ENCODE measurements around the gene DLG2.
A peak's percentile ranks its signal among the peaks of the same experiment; 100 is the strongest.

DLG2 gene

DNA sequence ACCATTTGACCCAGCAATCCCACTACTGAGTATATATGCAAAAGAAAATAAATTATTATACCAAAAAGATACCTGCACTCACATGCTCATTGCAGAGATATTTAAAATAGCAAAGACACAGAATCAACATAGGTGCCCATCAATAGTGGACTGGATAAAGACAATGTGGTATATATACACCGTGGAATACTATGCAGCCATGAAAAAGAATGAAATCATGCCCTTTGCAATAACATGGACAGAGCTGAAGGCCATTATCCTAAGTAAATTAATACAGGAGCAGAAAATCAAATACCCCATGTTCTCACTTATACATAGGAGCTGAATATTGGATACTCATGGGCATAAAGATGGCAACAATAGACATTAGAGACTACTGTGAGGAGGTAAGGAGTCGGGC, 68.7 kb downstream of the DLG2 start:
- Mint-ChIP-seq H3K27ac (no peak overlapping the region), H3K36me3 (no peaks in the 10 kb centered on the region), H3K9me3 (peaks cover 0 to 3% of the 10 kb centered on the region in 2 donors), H3K4me1 (no peaks in the 10 kb centered on the region), H3K4me3 (no peak overlapping the region), H3K27me3 (no peaks in the 10 kb centered on the region)
- DNase-seq (no peak), ATAC-seq (replicated peaks) (no peak)

GRCh38 chr11:85551881-85552280, 75.3 kb downstream of the DLG2 start:
- Mint-ChIP-seq H3K27me3 (peaks cover 6% of the 10 kb centered on the region in 2 donors), H3K27ac (no peak overlapping the region), H3K36me3 (peaks cover 0 to 4% of the 10 kb centered on the region in 2 donors), H3K4me3 (no peak overlapping the region), H3K4me1 (no peaks in the 10 kb centered on the region), H3K9me3 (peaks cover 6 to 7% of the 10 kb centered on the region in 2 donors)
- DNase-seq (no peak), ATAC-seq (replicated peaks) (no peak)

GRCh38 chr11:85541683-85542082, 85.5 kb downstream of the DLG2 start:
- no peaks in the 10 kb centered on the region for H3K27me3 Mint-ChIP-seq
- no peak overlapping the region for H3K27ac Mint-ChIP-seq
- no peak overlapping the region for H3K4me3 Mint-ChIP-seq
- H3K9me3 Mint-ChIP-seq = peaks cover 8 to 9% of the 10 kb centered on the region in 2 donors
- ATAC-seq (replicated peaks) (no peak), DNase-seq (no peak)
- H3K4me1 Mint-ChIP-seq = no peaks in the 10 kb centered on the region
- no peaks in the 10 kb centered on the region for H3K36me3 Mint-ChIP-seq

GRCh38 chr11:85540635-85541205, 86.4 kb downstream of the DLG2 start:
- no peak for ATAC-seq (replicated peaks)
- no peaks in the 10 kb centered on the region for H3K4me1 Mint-ChIP-seq
- H3K4me3 Mint-ChIP-seq = no peak overlapping the region
- H3K36me3 Mint-ChIP-seq = no peaks in the 10 kb centered on the region
- no peak overlapping the region for H3K27ac Mint-ChIP-seq
- H3K9me3 Mint-ChIP-seq = peaks cover 3 to 7% of the 10 kb centered on the region in 2 donors
- no peak for DNase-seq
- H3K27me3 Mint-ChIP-seq = no peaks in the 10 kb centered on the region

DNA sequence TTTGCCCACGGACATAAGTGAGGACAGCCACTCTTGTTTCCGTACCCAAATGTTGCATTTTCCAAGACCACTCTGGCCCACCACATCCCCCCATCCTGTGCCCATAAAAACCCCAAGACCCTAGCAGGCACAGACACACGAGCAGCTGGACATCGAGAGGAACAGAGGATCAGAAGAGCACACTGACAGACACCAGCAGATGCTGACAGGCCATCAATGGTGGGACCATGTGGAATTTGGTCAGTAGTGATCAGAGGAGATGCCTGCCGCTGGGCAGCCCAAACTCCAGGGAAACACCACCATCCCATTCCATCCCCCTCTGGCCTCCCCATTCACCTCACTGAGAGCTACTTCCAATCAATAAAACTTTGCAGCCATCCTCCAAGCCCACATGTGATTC, 87.0 kb downstream of the DLG2 start:
- DNase-seq (no peak), ATAC-seq (replicated peaks) (no peak)
- Mint-ChIP-seq H3K36me3 (no peaks in the 10 kb centered on the region), H3K9me3 (peaks cover 3 to 6% of the 10 kb centered on the region in 2 donors), H3K27ac (no peak overlapping the region), H3K27me3 (no peaks in the 10 kb centered on the region), H3K4me1 (no peaks in the 10 kb centered on the region), H3K4me3 (no peak overlapping the region)

DNA sequence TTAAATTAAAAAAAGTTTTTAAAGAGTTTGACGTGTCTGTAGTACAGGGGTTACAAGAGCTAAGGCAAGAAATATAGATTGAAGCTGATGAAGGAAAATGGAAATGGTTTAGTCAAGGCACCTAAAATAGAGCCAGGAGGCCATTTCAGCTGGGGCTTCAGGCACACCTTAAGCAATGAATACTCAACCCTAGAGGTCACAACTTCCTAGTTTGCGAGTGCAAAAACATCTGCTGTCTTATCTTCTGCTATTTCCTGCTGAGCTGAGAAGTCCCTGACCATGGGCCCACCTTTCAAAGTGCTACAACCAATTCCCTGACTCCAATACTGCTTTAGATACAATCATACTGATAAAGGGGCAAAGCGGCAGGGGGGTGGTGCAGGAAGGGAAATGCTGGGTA, 87.4 kb downstream of the DLG2 start:
- Mint-ChIP-seq H3K36me3 (peaks cover 0 to 4% of the 10 kb centered on the region in 2 donors), H3K27ac (no peak overlapping the region), H3K27me3 (no peaks in the 10 kb centered on the region), H3K4me1 (no peaks in the 10 kb centered on the region), H3K9me3 (peaks cover 7% of the 10 kb centered on the region in 2 donors), H3K4me3 (no peak overlapping the region)
- ATAC-seq (replicated peaks) = no peak
- no peak for DNase-seq

DNA sequence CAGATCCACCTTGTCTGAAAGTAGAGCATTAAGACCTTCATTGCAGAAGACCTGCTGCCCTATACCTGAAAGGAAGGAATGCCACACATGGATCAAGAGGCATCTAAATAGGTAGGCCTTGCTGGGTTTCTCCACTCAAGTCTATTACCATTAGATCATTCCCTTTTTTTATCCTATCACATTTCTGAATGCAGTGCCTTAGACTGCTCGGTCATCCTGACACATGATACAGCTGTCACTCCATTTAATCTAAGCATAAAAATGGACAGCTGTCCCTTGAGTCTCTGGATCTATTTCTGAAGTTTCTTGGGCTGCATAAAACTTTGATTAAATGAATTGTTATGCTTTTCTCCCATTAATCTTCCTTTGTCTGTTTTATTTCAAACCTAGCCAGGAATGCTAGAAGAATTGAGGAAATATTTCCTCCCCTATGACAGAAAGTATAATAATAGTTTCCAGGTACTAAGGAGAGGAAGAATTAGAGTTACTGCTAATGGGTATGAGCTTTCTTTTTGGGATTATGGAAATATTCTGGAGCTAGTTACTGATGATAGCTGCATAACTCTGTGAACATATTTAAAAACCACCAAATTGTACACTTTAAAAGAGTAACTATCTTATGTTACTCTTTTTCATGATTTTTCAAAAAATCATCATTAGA, 88.0 kb downstream of the DLG2 start:
- no peaks in the 10 kb centered on the region for H3K4me1 Mint-ChIP-seq

GRCh38 chr11:85536438-85536837, 90.7 kb downstream of the DLG2 start:
- Mint-ChIP-seq H3K4me3 (no peak overlapping the region), H3K4me1 (no peaks in the 10 kb centered on the region), H3K27me3 (no peaks in the 10 kb centered on the region), H3K9me3 (peaks cover 7 to 8% of the 10 kb centered on the region in 2 donors), H3K27ac (no peak overlapping the region), H3K36me3 (peaks cover 0 to 5% of the 10 kb centered on the region in 2 donors)
- DNase-seq (no peak), ATAC-seq (replicated peaks) (no peak)

More for the DNA sequence above, 88.0 kb downstream of the DLG2 start:
- peaks cover 7 to 8% of the 10 kb centered on the region in 2 donors for H3K9me3 Mint-ChIP-seq
- DNase-seq = no peak
- H3K27ac Mint-ChIP-seq = no peak overlapping the region
- H3K36me3 Mint-ChIP-seq = peaks cover 0 to 5% of the 10 kb centered on the region in 2 donors
- H3K27me3 Mint-ChIP-seq = no peaks in the 10 kb centered on the region
- H3K4me3 Mint-ChIP-seq = no peak overlapping the region
- no peak for ATAC-seq (replicated peaks)

DNA sequence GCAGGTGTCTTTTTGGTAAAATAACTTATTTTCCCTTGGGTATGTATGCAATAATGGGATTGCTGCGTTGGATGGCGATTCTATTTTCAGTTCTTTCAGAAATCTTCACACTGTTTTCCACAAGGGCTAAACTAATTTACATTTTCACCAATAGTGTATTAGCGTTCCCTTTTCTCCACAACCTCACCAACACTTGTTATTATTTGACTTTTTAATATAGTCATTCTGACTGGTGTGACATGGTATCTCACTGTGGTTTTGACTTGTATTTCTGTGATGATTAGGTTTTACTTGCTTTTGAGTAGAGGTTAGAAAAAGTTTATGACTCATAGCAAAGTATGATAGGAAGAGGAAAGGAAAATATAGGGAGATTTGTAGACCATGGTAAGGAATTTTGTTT, 92.3 kb downstream of the DLG2 start:
- Mint-ChIP-seq H3K27ac (no peak overlapping the region), H3K4me3 (no peak overlapping the region), H3K36me3 (peaks cover 0 to 5% of the 10 kb centered on the region in 2 donors), H3K4me1 (no peaks in the 10 kb centered on the region), H3K9me3 (peaks cover 7 to 8% of the 10 kb centered on the region in 2 donors), H3K27me3 (no peaks in the 10 kb centered on the region)
- DNase-seq (no peak), ATAC-seq (replicated peaks) (no peak)

- no peak for DNase-seq
- H3K27me3 Mint-ChIP-seq = no peaks in the 10 kb centered on the region
- H3K9me3 Mint-ChIP-seq = peaks cover 5 to 9% of the 10 kb centered on the region in 2 donors
- H3K4me3 Mint-ChIP-seq = no peak overlapping the region
- peaks cover 0 to 5% of the 10 kb centered on the region in 2 donors for H3K36me3 Mint-ChIP-seq
- H3K27ac Mint-ChIP-seq = no peak overlapping the region
- ATAC-seq (replicated peaks) = no peak
- H3K4me1 Mint-ChIP-seq = no peaks in the 10 kb centered on the region
These were observed 95.8 kb downstream of the DLG2 start for GRCh38 chr11:85531191-85531897.

DNA sequence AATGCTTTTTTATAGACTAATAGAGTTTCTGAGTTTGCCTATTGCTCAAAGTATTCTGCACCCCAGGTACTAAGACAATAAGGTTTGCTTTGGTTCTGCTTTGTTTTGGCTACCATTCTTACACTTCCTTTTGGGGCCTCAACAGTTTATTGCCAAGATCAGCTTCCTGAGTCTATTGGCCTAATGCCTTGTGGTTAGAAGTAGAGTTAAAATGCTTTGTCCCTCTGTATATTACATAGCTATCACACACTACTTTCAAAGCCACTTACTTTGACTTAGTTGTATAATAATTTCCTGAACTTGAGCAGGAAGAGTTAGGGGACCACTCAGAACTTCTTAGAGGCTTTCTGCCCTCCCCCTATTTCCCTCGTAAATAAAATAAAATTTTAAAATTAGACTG, 96.5 kb downstream of the DLG2 start:
- Mint-ChIP-seq H3K9me3 (peaks cover 5 to 9% of the 10 kb centered on the region in 2 donors), H3K27me3 (no peaks in the 10 kb centered on the region), H3K27ac (no peak overlapping the region), H3K36me3 (peaks cover 0 to 5% of the 10 kb centered on the region in 2 donors), H3K4me1 (no peaks in the 10 kb centered on the region), H3K4me3 (no peak overlapping the region)
- DNase-seq = no peak
- no peak for ATAC-seq (replicated peaks)

GRCh38 chr11:85526564-85526963, 100.6 kb downstream of the DLG2 start:
- ATAC-seq (replicated peaks) (no peak), DNase-seq (no peak)
- no peak overlapping the region for H3K27ac Mint-ChIP-seq
- no peaks in the 10 kb centered on the region for H3K27me3 Mint-ChIP-seq
- peaks cover 15 to 16% of the 10 kb centered on the region in 2 donors for H3K9me3 Mint-ChIP-seq
- H3K4me1 Mint-ChIP-seq = no peaks in the 10 kb centered on the region
- H3K36me3 Mint-ChIP-seq = peaks cover 5 to 10% of the 10 kb centered on the region in 2 donors
- no peak overlapping the region for H3K4me3 Mint-ChIP-seq

DNA sequence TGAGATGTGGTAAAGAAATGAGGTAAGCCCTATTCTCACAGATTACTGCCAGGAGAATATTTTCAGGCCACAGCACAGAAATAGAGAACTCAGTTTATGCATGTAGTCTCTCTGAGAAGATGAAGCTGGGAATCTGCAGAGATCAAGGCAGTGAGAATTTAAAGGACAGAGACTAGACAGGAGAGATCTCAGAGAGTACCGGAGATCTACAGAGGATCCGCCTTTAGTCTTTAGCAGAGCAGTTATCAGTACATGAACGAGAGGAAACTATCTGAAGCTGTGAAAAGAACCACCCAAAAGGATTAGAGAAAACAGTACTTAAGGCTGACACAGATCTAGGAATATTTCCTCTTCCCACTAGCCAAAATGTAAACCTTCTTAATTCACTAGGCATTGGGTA, 101.5 kb downstream of the DLG2 start:
- no peak for DNase-seq
- H3K27me3 Mint-ChIP-seq = no peaks in the 10 kb centered on the region
- no peak overlapping the region for H3K4me3 Mint-ChIP-seq
- no peak for ATAC-seq (replicated peaks)
- peaks cover 20% of the 10 kb centered on the region in 2 donors for H3K9me3 Mint-ChIP-seq
- H3K4me1 Mint-ChIP-seq = no peaks in the 10 kb centered on the region
- H3K27ac Mint-ChIP-seq = no peak overlapping the region
- peaks cover 5 to 10% of the 10 kb centered on the region in 2 donors for H3K36me3 Mint-ChIP-seq

GRCh38 chr11:85517272-85517671, 109.9 kb downstream of the DLG2 start:
- H3K4me1 Mint-ChIP-seq = no peaks in the 10 kb centered on the region
- ATAC-seq (replicated peaks) = peak in 1 of 2 donors; percentile 43
- no peak overlapping the region for H3K27ac Mint-ChIP-seq
- H3K4me3 Mint-ChIP-seq = no peak overlapping the region
- DNase-seq = no peak
- peaks cover 13 to 25% of the 10 kb centered on the region in 2 donors for H3K9me3 Mint-ChIP-seq
- no peaks in the 10 kb centered on the region for H3K27me3 Mint-ChIP-seq
- H3K36me3 Mint-ChIP-seq = peaks cover 0 to 8% of the 10 kb centered on the region in 2 donors

DNA sequence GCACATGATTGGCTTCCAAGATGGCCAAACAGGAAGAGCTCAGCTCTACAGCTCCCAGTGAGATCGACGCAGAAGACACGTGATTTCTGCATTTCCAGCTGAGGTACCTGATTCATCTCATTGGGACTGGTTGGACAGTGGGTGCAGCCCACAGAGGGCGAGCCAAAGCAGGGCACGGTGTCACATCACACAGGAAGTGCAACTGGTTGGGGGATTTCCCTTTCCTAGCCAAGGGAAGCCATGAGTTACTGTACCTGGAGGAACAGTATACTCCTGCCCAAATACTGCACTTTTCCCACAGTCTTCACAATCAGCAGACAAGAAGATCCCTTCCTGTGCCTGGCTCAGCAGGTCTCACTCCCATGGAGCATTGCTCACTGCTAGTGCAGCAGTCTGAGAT, 131.2 kb downstream of the DLG2 start:
- Mint-ChIP-seq H3K4me1 (no peaks in the 10 kb centered on the region), H3K9me3 (peaks cover 16 to 34% of the 10 kb centered on the region in 2 donors), H3K4me3 (no peak overlapping the region), H3K27me3 (peaks cover 0 to 8% of the 10 kb centered on the region in 2 donors), H3K27ac (no peak overlapping the region), H3K36me3 (peaks cover 0 to 7% of the 10 kb centered on the region in 2 donors)
- DNase-seq (no peak), ATAC-seq (replicated peaks) (peak in 1 of 2 donors; percentile 49)

Data from stimulated activated naive B cell treated with anti-CD40 and anti-IgM and Interleukin-4, amounts not matched to agents 10 μg/mL and 1 μg/mL and 100 μg/mL, for 72 hours (primary cell).